SJCRH30 (cell line): ENCODE measurements around the gene CASP7. TPM values are rescaled to one million over a fixed set of nuclear protein-coding genes. Genes with fewer than 3 reads are reported as not detected.

ENCODE experiments used
- DNase-seq, 2 experiments: peaks; one replicate each; pipeline ENCODE4 v3.0.0-alpha.2; 2015 to 2020
- H3K27ac ChIP-seq: fragments of 250-450 bp; sonication (Bioruptor Pico); 2 replicates; pipeline ENCODE4 v1.5.1; 2020; ENCODE audit warnings: mild to moderate bottlenecking, moderate library complexity
- H3K27me3 ChIP-seq: fragments of 250-450 bp; sonication (Bioruptor Pico); 2 replicates; pipeline ENCODE4 v1.5.1; 2020; ENCODE audit warnings: mild to moderate bottlenecking, moderate library complexity
- H3K36me3 ChIP-seq: fragments of 250-450 bp; sonication (Bioruptor Pico); 2 replicates; pipeline ENCODE4 v1.5.1; 2020; ENCODE audit warnings: mild to moderate bottlenecking, moderate library complexity
- H3K4me1 ChIP-seq: fragments of 250-450 bp; sonication (Bioruptor Pico); 2 replicates; pipeline ENCODE4 v1.5.1; 2020; ENCODE audit warnings: mild to moderate bottlenecking, moderate library complexity
- H3K4me3 ChIP-seq: fragments of 250-450 bp; sonication (Bioruptor Pico); 2 replicates; pipeline ENCODE4 v1.5.1; 2020; ENCODE audit warnings: mild to moderate bottlenecking, moderate library complexity
- H3K9me3 ChIP-seq: fragments of 250-450 bp; sonication (Bioruptor Pico); replicated peaks from 2 replicates; pipeline ENCODE4 v1.5.1; 2020; ENCODE audit warnings: mild to moderate bottlenecking, moderate library complexity
- total RNA-seq: library from RNA; depleted of rRNA; stranded (reverse); fragments of >200 nt; shearing (Covaris generic); gene quantifications from 2 replicates; pipeline ENCODE4 v1.2.3, GENCODE V29; 2014; rRNA removed

Gene CASP7
- total RNA-seq: 35.4 and 38.1 TPM in 2 replicates

- Histone ChIP-seq H3K4me3 (peak within 1 kb of the TSS; percentile 83), H3K27ac (peak within 1 kb of the TSS; percentile 82), H3K36me3 (peaks cover 2% of the 10 kb centered on the region; the same call in 1 of the 2 replicates), H3K27me3 (no peaks in the 10 kb centered on the region), H3K4me1 (peaks cover 3% of the 10 kb centered on the region; the same call in 1 of the 2 replicates), H3K9me3 (0 out of 2 replicates have a peak, but pooled peaks cover 6% of the 10 kb centered on the region)
- DNase-seq: peak; percentile 89 to 90
These were observed at the start of gene CASP7 for GRCh38 chr10:113679463-113680189. Gene CASP7 (plus strand): TSS chr10:113679912. CDS start chr10:113697494, 17,582 bp downstream.

DNA sequence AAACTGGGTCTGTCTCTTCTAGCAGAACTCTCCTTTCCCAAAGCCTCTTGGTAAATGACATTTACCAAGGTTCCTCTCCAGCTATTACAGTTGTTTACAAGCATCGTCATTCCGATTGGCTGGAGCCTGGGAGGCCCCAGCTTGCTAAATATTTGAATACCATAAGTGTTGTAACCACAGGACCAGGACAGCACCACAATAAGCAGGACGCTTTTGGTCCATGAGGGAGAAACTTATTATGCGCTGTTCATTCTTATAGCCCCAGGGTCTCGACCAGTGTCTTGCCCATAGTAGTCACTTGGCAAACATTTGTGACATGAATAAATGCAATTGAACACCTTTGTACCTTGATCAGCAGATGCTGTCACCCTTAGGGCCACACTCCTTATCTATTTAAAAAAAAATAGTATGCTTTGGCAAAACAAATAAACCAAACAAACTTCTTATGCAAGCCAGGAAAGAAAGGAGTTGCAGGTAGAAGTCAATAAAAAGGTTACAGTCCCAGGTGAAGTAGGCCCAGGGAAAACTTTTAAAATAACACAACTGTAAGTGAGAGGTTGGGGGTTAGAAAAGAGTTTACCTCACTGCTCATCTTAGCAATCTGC is 48.7 kb upstream of the CASP7 start:
- Histone ChIP-seq H3K9me3 (no peaks in the 10 kb centered on the region), H3K4me3 (no peak overlapping the region), H3K4me1 (no peaks in the 10 kb centered on the region), H3K27me3 (no peaks in the 10 kb centered on the region), H3K36me3 (no peaks in the 10 kb centered on the region), H3K27ac (no peak overlapping the region)
- DNase-seq: no peak

DNA sequence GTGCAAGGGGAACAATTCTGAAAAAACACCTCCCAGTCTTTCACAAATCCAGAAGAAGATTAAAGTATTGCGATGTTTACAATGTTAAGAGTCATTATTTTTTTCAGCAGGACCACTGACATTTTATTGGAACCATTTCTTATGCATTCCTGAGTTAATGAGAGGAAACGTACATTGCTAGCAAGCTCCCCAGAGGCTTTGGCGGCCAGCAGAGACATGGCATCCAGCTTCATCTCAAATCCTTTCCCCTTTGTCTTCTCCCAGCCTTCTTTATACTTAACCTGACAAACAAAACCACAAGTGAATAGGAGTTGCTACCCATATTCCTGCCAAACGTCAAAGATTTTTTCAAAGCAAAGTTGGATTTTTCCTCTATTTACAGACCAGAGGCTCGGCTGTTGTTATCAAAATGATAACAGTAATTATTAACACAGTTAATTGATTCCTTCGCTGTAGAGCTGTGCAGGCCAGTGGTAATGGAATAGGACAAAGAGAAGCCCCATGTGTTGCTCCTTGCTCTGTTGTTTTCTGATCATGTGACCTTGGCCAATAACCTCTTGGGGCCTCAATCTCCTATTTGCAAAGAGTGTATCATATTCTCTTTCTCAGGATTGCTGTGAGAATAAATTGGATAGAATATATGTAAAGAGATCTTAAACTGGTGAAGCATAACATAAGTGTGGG is 47.9 kb upstream of the CASP7 start:
- H3K27ac ChIP-seq: no peak overlapping the region
- no peak overlapping the region for H3K4me3 ChIP-seq
- H3K9me3 ChIP-seq: no peaks in the 10 kb centered on the region
- no peaks in the 10 kb centered on the region for H3K4me1 ChIP-seq
- no peaks in the 10 kb centered on the region for H3K27me3 ChIP-seq
- H3K36me3 ChIP-seq: no peaks in the 10 kb centered on the region
- no peak for DNase-seq

DNA sequence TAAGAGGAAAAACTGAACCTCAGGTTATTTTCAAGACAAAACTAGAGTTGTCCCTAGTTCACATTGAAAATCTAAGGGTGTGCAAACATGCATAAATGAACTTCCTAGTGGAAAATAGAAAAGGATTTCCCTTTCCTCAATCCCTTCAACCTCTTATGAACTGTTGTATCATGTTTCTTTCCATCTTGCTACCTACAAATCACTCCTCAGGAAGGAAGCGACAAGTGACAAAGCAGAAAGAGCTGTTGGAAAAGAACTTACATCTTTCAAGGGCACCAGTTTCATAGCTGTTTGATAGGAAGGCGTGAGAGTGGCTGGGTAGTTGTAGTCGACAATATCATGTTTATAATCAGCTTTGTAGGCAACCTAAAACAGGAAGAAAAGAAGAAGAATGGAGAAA is 39.7 kb upstream of the CASP7 start:
- Histone ChIP-seq H3K4me1 (peaks cover 9% of the 10 kb centered on the region), H3K36me3 (no peaks in the 10 kb centered on the region), H3K27ac (no peak overlapping the region), H3K9me3 (no peaks in the 10 kb centered on the region), H3K4me3 (no peak overlapping the region), H3K27me3 (peaks cover 14% of the 10 kb centered on the region; the same call in 1 of the 2 replicates)
- no peak for DNase-seq

DNA sequence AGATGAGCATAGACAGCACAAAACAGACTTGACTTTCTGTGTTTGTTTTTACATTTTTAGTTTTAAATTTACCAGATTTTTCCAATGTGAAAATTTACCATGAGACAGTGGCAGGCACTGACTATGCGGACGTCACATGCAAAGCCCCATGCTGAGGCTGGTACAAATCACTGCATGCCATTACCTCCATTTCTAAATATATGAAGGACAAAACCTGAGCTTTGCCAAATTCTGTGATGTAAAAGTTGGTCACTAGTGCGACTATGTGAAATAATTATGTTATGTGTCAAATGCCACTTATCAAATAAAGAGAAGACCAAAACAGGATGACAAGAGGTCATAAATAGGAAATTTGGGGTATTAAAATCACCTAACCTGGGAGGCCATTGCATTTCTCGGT is 38.0 kb upstream of the CASP7 start:
- no peaks in the 10 kb centered on the region for H3K9me3 ChIP-seq
- no peak overlapping the region for H3K27ac ChIP-seq
- peaks cover 14% of the 10 kb centered on the region; the same call in 1 of the 2 replicates for H3K27me3 ChIP-seq
- no peaks in the 10 kb centered on the region for H3K36me3 ChIP-seq
- no peak for DNase-seq
- H3K4me3 ChIP-seq: no peak overlapping the region
- H3K4me1 ChIP-seq: peaks cover 11% of the 10 kb centered on the region

- no peaks in the 10 kb centered on the region for H3K9me3 ChIP-seq
- no peak overlapping the region for H3K27ac ChIP-seq
- H3K36me3 ChIP-seq: no peaks in the 10 kb centered on the region
- peaks cover 11% of the 10 kb centered on the region for H3K4me1 ChIP-seq
- no peak overlapping the region for H3K4me3 ChIP-seq
- no peak for DNase-seq
- peaks cover 14% of the 10 kb centered on the region; the same call in 1 of the 2 replicates for H3K27me3 ChIP-seq
These were observed 36.5 kb upstream of the CASP7 start for GRCh38 chr10:113643183-113643582.

GRCh38 chr10:113644185-113645120 is 35.3 kb upstream of the CASP7 start:
- peaks cover 14% of the 10 kb centered on the region; the same call in 1 of the 2 replicates for H3K27me3 ChIP-seq
- H3K4me3 ChIP-seq: no peak overlapping the region
- H3K9me3 ChIP-seq: no peaks in the 10 kb centered on the region
- peak; percentile 16 to 38 for DNase-seq
- H3K27ac ChIP-seq: no peak overlapping the region
- peaks cover 11% of the 10 kb centered on the region for H3K4me1 ChIP-seq
- H3K36me3 ChIP-seq: no peaks in the 10 kb centered on the region

- Histone ChIP-seq H3K4me1 (peaks cover 11% of the 10 kb centered on the region), H3K4me3 (no peak overlapping the region), H3K36me3 (no peaks in the 10 kb centered on the region), H3K9me3 (no peaks in the 10 kb centered on the region), H3K27ac (no peak overlapping the region), H3K27me3 (0 out of 2 replicates have a peak, but pooled peaks cover 6% of the 10 kb centered on the region)
- no peak for DNase-seq
These were observed 33.1 kb upstream of the CASP7 start for GRCh38 chr10:113646336-113647201.

- Histone ChIP-seq H3K4me1 (peaks cover 11% of the 10 kb centered on the region), H3K36me3 (no peaks in the 10 kb centered on the region), H3K27ac (no peak overlapping the region), H3K9me3 (no peaks in the 10 kb centered on the region), H3K4me3 (no peak overlapping the region), H3K27me3 (0 out of 2 replicates have a peak, but pooled peaks cover 6% of the 10 kb centered on the region)
- no peak for DNase-seq
These were observed 31.9 kb upstream of the CASP7 start for GRCh38 chr10:113647812-113648211.

DNA sequence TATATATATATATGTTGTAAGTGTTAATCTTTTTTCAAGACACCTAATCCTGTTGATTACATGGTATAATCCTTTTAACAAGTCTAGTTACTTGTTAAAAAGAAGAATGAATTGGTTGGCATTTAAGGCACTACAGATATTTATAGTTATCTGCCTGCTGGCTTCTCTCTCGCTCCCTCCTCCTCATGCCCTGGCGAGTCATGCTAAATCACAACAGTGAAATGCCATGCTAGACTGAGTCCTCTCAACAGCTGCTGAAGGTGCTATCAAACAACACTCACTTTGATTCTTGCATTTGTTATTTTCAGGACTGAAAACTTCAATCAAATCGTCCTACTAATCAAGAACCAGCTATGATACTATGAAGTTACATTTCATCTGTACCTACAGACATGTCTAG is 31.2 kb upstream of the CASP7 start:
- H3K27ac ChIP-seq: no peak overlapping the region
- H3K4me3 ChIP-seq: no peak overlapping the region
- H3K36me3 ChIP-seq: no peaks in the 10 kb centered on the region
- H3K9me3 ChIP-seq: no peaks in the 10 kb centered on the region
- peaks cover 11% of the 10 kb centered on the region for H3K4me1 ChIP-seq
- peak; percentile 32 to 47 for DNase-seq
- 0 out of 2 replicates have a peak, but pooled peaks cover 6% of the 10 kb centered on the region for H3K27me3 ChIP-seq

DNA sequence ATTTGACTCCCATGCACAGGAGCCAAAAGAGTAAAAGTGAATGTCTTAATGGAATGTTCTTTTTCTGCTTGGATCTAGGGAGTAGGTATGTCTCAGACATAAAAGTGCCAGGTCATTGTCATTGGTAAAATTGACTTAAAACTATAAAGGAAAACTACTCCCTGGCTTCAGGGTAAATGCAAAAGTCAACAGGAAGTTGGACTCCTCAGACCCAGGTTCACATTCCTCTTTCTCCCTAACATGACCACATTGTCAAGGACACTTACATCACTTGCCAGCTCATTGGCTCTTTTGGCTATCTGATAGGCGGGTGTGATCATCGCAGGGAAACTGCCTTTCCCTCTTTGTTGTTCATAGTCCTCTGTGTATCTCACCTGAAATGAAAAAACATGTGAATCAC is 29.5 kb upstream of the CASP7 start:
- H3K4me1 ChIP-seq: peaks cover under 1% of the 10 kb centered on the region
- H3K27ac ChIP-seq: no peak overlapping the region
- H3K27me3 ChIP-seq: no peaks in the 10 kb centered on the region
- DNase-seq: no peak
- no peak overlapping the region for H3K4me3 ChIP-seq
- H3K9me3 ChIP-seq: no peaks in the 10 kb centered on the region
- no peaks in the 10 kb centered on the region for H3K36me3 ChIP-seq

GRCh38 chr10:113651021-113651420 is 28.7 kb upstream of the CASP7 start:
- H3K36me3 ChIP-seq: no peaks in the 10 kb centered on the region
- H3K9me3 ChIP-seq: no peaks in the 10 kb centered on the region
- H3K4me3 ChIP-seq: no peak overlapping the region
- H3K27ac ChIP-seq: no peak overlapping the region
- no peaks in the 10 kb centered on the region; the same call in 1 of the 2 replicates for H3K4me1 ChIP-seq
- no peaks in the 10 kb centered on the region for H3K27me3 ChIP-seq
- no peak for DNase-seq

DNA sequence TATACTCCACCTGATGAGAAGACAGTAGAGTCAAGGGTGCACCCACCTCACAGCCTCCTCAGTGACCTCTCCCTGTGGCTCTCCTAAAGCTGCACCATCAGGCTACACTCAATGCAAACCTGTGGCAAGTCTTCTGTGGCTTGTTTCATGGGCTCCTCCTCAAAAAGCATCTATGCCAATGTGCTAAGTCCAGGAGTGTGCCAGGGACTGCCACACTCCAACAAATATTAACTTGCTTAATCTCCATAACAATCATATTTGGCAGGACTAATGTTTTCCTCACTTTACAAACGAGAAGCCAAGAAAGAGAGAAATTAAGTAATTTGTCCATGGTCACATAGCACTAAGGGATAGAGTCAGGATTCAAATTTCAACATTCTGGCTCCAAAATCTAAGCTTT is 27.8 kb upstream of the CASP7 start:
- no peaks in the 10 kb centered on the region for H3K27me3 ChIP-seq
- no peaks in the 10 kb centered on the region for H3K36me3 ChIP-seq
- no peak for DNase-seq
- H3K9me3 ChIP-seq: no peaks in the 10 kb centered on the region
- H3K27ac ChIP-seq: no peak overlapping the region
- H3K4me1 ChIP-seq: no peaks in the 10 kb centered on the region; the same call in 1 of the 2 replicates
- no peak overlapping the region for H3K4me3 ChIP-seq
